Neuronal stem cell (in vitro differentiated cells): Measurements from ENCODE around the gene APBB2.

ENCODE experiments used
- DNase-seq: peaks from one replicate; pipeline ENCODE4 v3.0.0-alpha.2; 2013; ENCODE audit warnings: low spot score
- H2AFZ ChIP-seq: one replicate; pipeline ENCODE4 v1.6.1; 2013; ENCODE audit warnings: mild to moderate bottlenecking, low read length, inconsistent platforms
- H2AK5ac ChIP-seq: 2 replicates; pipeline ENCODE4 v1.6.1; 2013; ENCODE audit warnings: low read depth, mild to moderate bottlenecking, inconsistent platforms, low read length, moderate library complexity, mixed read lengths
- H2BK120ac ChIP-seq: 2 replicates; pipeline ENCODE4 v1.6.1; 2013; ENCODE audit warnings: low read depth, mild to moderate bottlenecking, inconsistent platforms, low read length, moderate library complexity, mixed read lengths
- H2BK12ac ChIP-seq: one replicate; pipeline ENCODE4 v1.6.1; 2013; ENCODE audit warnings: low read length, inconsistent platforms
- H2BK15ac ChIP-seq: 2 replicates; pipeline ENCODE4 v1.6.1; 2013; ENCODE audit warnings: mild to moderate bottlenecking, low read length, inconsistent platforms, mixed read lengths
- H2BK5ac ChIP-seq: one replicate; pipeline ENCODE4 v1.6.1; 2013; ENCODE audit warnings: inconsistent platforms, mild to moderate bottlenecking, low read length, moderate library complexity
- H3K14ac ChIP-seq: one replicate; pipeline ENCODE4 v1.6.1; 2013; ENCODE audit warnings: low read length, inconsistent platforms
- H3K18ac ChIP-seq: 2 replicates; pipeline ENCODE4 v1.6.1; 2013; ENCODE audit warnings: low read length, inconsistent platforms
- H3K23ac ChIP-seq: 2 replicates; pipeline ENCODE4 v1.6.1; 2013; ENCODE audit warnings: low read depth, mild to moderate bottlenecking, mixed read lengths, low read length, inconsistent platforms; ENCODE audit not compliant: poor library complexity
- H3K27ac ChIP-seq: replicated peaks from 3 replicates; pipeline ENCODE4 v1.5.1; 2013; ENCODE audit warnings: low read length, inconsistent platforms
- H3K27me3 ChIP-seq, 3 experiments: 2 replicates each; pipeline ENCODE4 v1.6.1; 2013; ENCODE audit warnings: low read length in 3 of 3, mild to moderate bottlenecking in 2 of 3, inconsistent platforms in 1 of 3, low read depth in 1 of 3, mixed read lengths in 1 of 3, moderate library complexity in 1 of 3; ENCODE audit not compliant: control insufficient read depth in 3 of 3, insufficient read depth in 3 of 3
- H3K36me3 ChIP-seq, 2 donors: replicated peaks in 1 of 2; 2 replicates each; pipeline ENCODE4 v1.6.1; 2013; ENCODE audit warnings: low read length in 2 of 2; ENCODE audit not compliant: control insufficient read depth in 2 of 2, insufficient read depth in 2 of 2
- H3K4ac ChIP-seq: 2 replicates; pipeline ENCODE4 v1.6.1; 2013; ENCODE audit warnings: inconsistent platforms, mild to moderate bottlenecking, low read length, moderate library complexity
- H3K4me1 ChIP-seq, 2 donors: 1 replicate in 1 of 2; 2 replicates in 1 of 2; pipeline ENCODE4 v1.6.1; 2013; ENCODE audit warnings: low read length in 2 of 2, low read depth in 1 of 2; ENCODE audit not compliant: control insufficient read depth in 2 of 2, insufficient read depth in 1 of 2
- H3K4me2 ChIP-seq: one replicate; pipeline ENCODE4 v1.6.1; 2013; ENCODE audit warnings: mild to moderate bottlenecking, low read length, inconsistent platforms; ENCODE audit not compliant: insufficient read depth, poor library complexity, severe bottlenecking
- H3K4me3 ChIP-seq, 2 donors: 2 replicates each; pipeline ENCODE4 v1.5.1; 2013; ENCODE audit warnings: low read length in 2 of 2, mild to moderate bottlenecking in 2 of 2, inconsistent platforms in 1 of 2, moderate library complexity in 1 of 2
- H3K79me1 ChIP-seq: one replicate; pipeline ENCODE4 v1.6.1; 2013; ENCODE audit warnings: low read depth, mild to moderate bottlenecking, inconsistent platforms, low read length, moderate library complexity
- H3K9ac ChIP-seq: one replicate; pipeline ENCODE4 v1.6.1; 2013; ENCODE audit warnings: mild to moderate bottlenecking, low read depth, low read length, inconsistent platforms; ENCODE audit not compliant: poor library complexity
- H3K9me3 ChIP-seq, 2 donors: replicated peaks in 1 of 2; 2 replicates each; pipeline versions ENCODE3 to v1.6.1; 2013; ENCODE audit warnings: low read length in 2 of 2, mild to moderate bottlenecking in 2 of 2, inconsistent platforms in 1 of 2, low read depth in 1 of 2, mixed read lengths in 1 of 2, moderate library complexity in 1 of 2; ENCODE audit not compliant: control insufficient read depth in 2 of 2, insufficient read depth in 1 of 2
- H4K8ac ChIP-seq: one replicate; pipeline ENCODE4 v1.6.1; 2013; ENCODE audit warnings: low read depth, mild to moderate bottlenecking, inconsistent platforms, low read length, moderate library complexity
- H4K91ac ChIP-seq: one replicate; pipeline ENCODE4 v1.6.1; 2013; ENCODE audit warnings: low read length, low read depth, mild to moderate bottlenecking, inconsistent platforms; ENCODE audit not compliant: poor library complexity
- WGBS, 2 donors: extraction: QIAGEN DNeasy Blood & Tissue Kit; methylation state at CpG; one replicate each; pipeline ENCODE4 v1.1.7; 2013; ENCODE audit warnings: missing lambda C conversion rate in 2 of 2, mixed read lengths in 1 of 2; ENCODE audit not compliant: insufficient read length in 2 of 2, insufficient replicate concordance in 1 of 2; ENCODE audit errors: extremely low coverage in 2 of 2; 5-methylcytosine and 5-hydroxymethylcytosine counted together

The APBB2 gene

DNA sequence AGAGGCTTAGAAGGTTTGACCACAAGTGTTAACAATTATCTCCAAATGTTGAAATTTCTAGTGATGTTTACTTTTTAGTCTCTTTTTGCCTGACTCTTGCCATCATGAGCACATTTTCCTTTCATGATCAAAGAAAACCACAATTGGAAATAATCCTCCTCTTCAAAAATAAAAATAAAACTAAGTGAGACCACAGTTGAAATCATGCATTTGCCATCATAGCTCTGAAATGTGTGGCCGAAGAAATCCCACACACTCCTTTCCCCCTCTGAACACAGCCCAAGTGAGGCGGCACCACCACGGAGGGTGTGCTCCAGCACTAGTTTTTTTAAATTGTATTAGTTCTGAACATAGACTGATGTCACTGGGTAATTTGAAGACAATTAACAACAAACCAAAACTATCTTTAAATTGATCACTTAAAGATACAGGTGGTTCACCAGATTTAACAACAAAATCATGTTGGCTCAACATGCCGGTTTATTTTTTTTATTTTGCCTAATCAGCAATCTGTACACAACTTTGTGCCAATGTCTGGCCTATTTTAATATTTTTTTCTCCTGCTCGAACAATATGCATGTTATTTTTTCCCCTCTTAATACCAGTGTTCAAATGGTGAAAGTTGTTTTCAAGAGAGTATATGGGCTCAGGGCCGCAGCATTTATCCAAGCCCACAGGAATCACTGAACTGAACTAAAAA lies 17.6 kb downstream of the APBB2 start:
- H3K4me3 ChIP-seq = no peak overlapping the region
- H4K8ac ChIP-seq = no peak overlapping the region
- WGBS, 2 donors = no CpG with 5 or more reads among the region's 6 CpGs
- no peak overlapping the region for H2BK120ac ChIP-seq
- H3K79me1 ChIP-seq = peaks cover 2% of the 10 kb centered on the region
- H2BK15ac ChIP-seq = no peak overlapping the region
- peaks cover 0 to 22% (median 0%) of the 10 kb centered on the region in 3 experiments for H3K27me3 ChIP-seq
- no peak overlapping the region for H3K9ac ChIP-seq
- H3K18ac ChIP-seq = no peak overlapping the region
- no peaks in the 10 kb centered on the region for H3K4me1 ChIP-seq
- H3K14ac ChIP-seq = no peak overlapping the region
- H4K91ac ChIP-seq = no peak overlapping the region
- H2BK12ac ChIP-seq = no peak overlapping the region
- H3K9me3 ChIP-seq = no peaks in the 10 kb centered on the region
- no peak overlapping the region for H3K4ac ChIP-seq
- no peak overlapping the region for H3K23ac ChIP-seq
- H3K4me2 ChIP-seq = no peak overlapping the region
- no peak for DNase-seq
- H2AFZ ChIP-seq = no peak overlapping the region
- no peak overlapping the region for H3K27ac ChIP-seq
- H2BK5ac ChIP-seq = no peak overlapping the region
- no peaks in the 10 kb centered on the region for H3K36me3 ChIP-seq
- no peak overlapping the region for H2AK5ac ChIP-seq

GRCh38 chr4:41192136-41192535 lies 22.2 kb downstream of the APBB2 start:
- no CpG with 5 or more reads among the region's 3 CpGs for WGBS, 2 donors
- Histone ChIP-seq H3K27ac (no peak overlapping the region), H2BK5ac (no peak overlapping the region), H2BK15ac (no peak overlapping the region), H3K36me3 (no peaks in the 10 kb centered on the region), H3K4me1 (peaks cover 0 to 6% of the 10 kb centered on the region in 2 donors), H2AFZ (no peak overlapping the region), H3K23ac (no peak overlapping the region), H3K18ac (no peak overlapping the region), H4K8ac (no peak overlapping the region), H3K27me3 (peaks cover 0 to 9% (median 0%) of the 10 kb centered on the region in 3 experiments), H2BK120ac (no peak overlapping the region), H3K9me3 (no peaks in the 10 kb centered on the region), H2AK5ac (no peak overlapping the region), H3K9ac (no peak overlapping the region), H3K79me1 (peaks cover 2% of the 10 kb centered on the region), H2BK12ac (no peak overlapping the region), H3K4me3 (no peak overlapping the region), H3K14ac (no peak overlapping the region), H3K4me2 (no peak overlapping the region), H4K91ac (no peak overlapping the region), H3K4ac (no peak overlapping the region)
- no peak for DNase-seq

GRCh38 chr4:41189666-41190065 lies 24.7 kb downstream of the APBB2 start:
- Histone ChIP-seq H3K4me1 (peaks cover 0 to 6% of the 10 kb centered on the region in 2 donors), H2BK12ac (no peak overlapping the region), H3K27me3 (no peaks in the 10 kb centered on the region), H3K27ac (no peak overlapping the region), H2BK15ac (no peak overlapping the region), H3K9me3 (peaks cover 0 to 2% of the 10 kb centered on the region in 2 donors), H3K4ac (no peak overlapping the region), H3K9ac (no peak overlapping the region), H2BK5ac (no peak overlapping the region), H3K4me3 (no peak overlapping the region), H3K18ac (no peak overlapping the region), H2AK5ac (no peak overlapping the region), H3K79me1 (no peaks in the 10 kb centered on the region), H4K91ac (no peak overlapping the region), H2BK120ac (no peak overlapping the region), H3K14ac (no peak overlapping the region), H3K4me2 (no peak overlapping the region), H3K23ac (no peak overlapping the region), H2AFZ (no peak overlapping the region), H4K8ac (no peak overlapping the region), H3K36me3 (no peaks in the 10 kb centered on the region)
- DNase-seq = no peak
- no CpG with 5 or more reads among the region's 2 CpGs for WGBS, 2 donors

GRCh38 chr4:41189076-41189475 lies 25.3 kb downstream of the APBB2 start:
- no peaks in the 10 kb centered on the region for H3K27me3 ChIP-seq
- H2BK120ac ChIP-seq = no peak overlapping the region
- H3K14ac ChIP-seq = no peak overlapping the region
- no peak overlapping the region for H2AK5ac ChIP-seq
- H3K4ac ChIP-seq = no peak overlapping the region
- no peak overlapping the region for H2AFZ ChIP-seq
- no peak overlapping the region for H4K8ac ChIP-seq
- H3K9me3 ChIP-seq = peaks cover 0 to 5% of the 10 kb centered on the region in 2 donors
- no peak overlapping the region for H3K27ac ChIP-seq
- no peak overlapping the region for H4K91ac ChIP-seq
- H3K36me3 ChIP-seq = no peaks in the 10 kb centered on the region
- no peak overlapping the region for H2BK12ac ChIP-seq
- no peaks in the 10 kb centered on the region for H3K79me1 ChIP-seq
- H3K4me1 ChIP-seq = peaks cover 0 to 6% of the 10 kb centered on the region in 2 donors
- no peak overlapping the region for H2BK15ac ChIP-seq
- no peak overlapping the region for H3K23ac ChIP-seq
- H3K18ac ChIP-seq = no peak overlapping the region
- no peak overlapping the region for H3K4me2 ChIP-seq
- H3K4me3 ChIP-seq = no peak overlapping the region
- no peak for DNase-seq
- no CpG with 5 or more reads among the region's 2 CpGs for WGBS, 2 donors
- H2BK5ac ChIP-seq = no peak overlapping the region
- H3K9ac ChIP-seq = no peak overlapping the region
